GM19397 (cell line): ENCODE measurements around the gene GART.

Experiments used
- ATAC-seq: cut with Tn5 transposase; IDR thresholded peaks from one replicate; pipeline ENCODE4 v1.9.1; 2021; ENCODE audit warnings: mild to moderate bottlenecking, moderate library complexity; ENCODE audit not compliant: unreplicated experiment

GART gene

DNA sequence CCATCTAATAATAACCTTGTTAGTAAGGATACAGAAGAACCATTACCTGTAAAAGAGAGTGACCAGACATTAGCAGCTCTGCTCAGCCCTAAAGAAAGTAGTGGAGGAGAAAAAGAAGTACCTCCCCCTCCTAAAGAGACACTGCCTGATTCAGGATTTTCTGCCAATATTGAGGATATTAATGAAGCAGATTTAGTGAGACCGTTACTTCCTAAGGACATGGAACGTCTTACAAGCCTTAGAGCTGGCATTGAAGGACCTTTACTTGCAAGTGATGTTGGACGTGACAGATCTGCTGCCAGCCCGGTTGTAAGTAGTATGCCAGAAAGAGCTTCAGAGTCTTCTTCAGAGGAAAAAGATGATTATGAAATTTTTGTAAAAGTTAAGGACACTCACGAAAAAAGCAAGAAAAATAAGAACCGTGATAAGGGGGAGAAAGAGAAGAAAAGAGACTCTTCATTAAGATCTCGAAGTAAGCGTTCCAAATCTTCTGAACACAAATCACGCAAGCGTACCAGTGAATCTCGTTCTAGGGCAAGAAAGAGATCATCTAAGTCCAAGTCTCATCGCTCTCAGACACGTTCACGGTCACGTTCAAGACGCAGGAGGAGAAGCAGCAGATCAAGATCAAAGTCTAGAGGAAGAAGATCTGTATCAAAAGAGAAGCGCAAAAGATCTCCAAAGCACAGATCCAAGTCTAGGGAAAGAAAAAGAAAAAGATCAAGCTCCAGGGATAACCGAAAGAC is 12.5 kb upstream of the GART start:
- ATAC-seq, result no peak

DNA sequence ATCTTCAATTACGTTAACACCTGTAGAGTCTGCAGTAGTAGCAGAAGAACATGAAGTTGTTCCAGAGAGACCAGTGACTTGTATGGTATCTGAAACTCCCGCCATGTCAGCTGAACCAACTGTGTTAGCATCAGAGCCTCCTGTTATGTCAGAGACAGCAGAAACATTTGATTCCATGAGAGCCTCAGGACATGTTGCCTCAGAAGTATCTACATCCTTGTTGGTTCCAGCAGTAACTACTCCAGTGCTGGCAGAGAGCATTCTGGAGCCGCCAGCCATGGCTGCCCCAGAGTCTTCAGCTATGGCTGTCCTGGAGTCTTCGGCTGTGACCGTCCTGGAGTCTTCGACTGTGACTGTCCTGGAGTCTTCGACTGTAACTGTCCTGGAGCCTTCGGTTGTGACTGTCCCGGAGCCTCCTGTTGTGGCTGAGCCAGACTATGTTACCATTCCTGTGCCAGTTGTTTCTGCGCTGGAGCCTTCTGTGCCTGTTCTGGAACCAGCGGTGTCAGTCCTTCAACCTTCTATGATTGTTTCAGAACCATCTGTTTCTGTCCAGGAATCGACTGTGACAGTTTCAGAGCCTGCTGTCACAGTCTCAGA is 11.2 kb upstream of the GART start:
- ATAC-seq, result no peak

GRCh38 chr21:33552093-33552998 is 10.4 kb upstream of the GART start:
- ATAC-seq, result no peak

DNA sequence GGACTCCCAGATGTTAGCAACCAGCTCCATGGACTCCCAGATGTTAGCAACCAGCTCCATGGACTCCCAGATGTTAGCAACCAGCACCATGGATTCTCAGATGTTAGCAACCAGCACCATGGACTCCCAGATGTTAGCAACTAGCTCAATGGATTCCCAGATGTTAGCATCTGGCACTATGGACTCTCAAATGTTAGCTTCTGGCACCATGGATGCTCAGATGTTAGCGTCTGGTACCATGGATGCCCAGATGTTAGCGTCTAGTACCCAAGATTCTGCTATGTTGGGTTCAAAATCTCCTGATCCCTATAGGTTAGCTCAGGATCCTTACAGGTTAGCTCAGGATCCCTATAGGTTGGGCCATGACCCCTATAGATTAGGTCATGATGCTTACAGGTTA is 9.7 kb upstream of the GART start:
- no peak for ATAC-seq

GRCh38 chr21:33550772-33551660 is 9.1 kb upstream of the GART start:
- ATAC-seq, result no peak

- no peak for ATAC-seq
These were observed 8.2 kb upstream of the GART start for GRCh38 chr21:33549848-33550771.

GRCh38 chr21:33546086-33546485 is 4.2 kb upstream of the GART start:
- no peak for ATAC-seq

GRCh38 chr21:33544451-33545195 is 2.7 kb upstream of the GART start:
- no peak for ATAC-seq

- ATAC-seq, result peak; percentile 15
These were observed 1.7 kb upstream of the GART start for GRCh38 chr21:33543505-33544129.

- ATAC-seq, result peak; percentile 88
These were observed 955 bp upstream of the GART start, which contains the start of gene SON for GRCh38 chr21:33542640-33543504. Gene SON (plus strand): TSS chr21:33543038. CDS start chr21:33543093, 55 bp downstream.

- ATAC-seq, result no peak
These were observed 709 bp downstream of the GART start for GRCh38 chr21:33541105-33541711.

GRCh38 chr21:33540711-33541104 is 1.2 kb downstream of the GART start:
- ATAC-seq, result no peak

- ATAC-seq, result no peak
These were observed 2.3 kb downstream of the GART start for GRCh38 chr21:33539616-33540015.

GRCh38 chr21:33537212-33537611 is 4.7 kb downstream of the GART start:
- ATAC-seq, result no peak

DNA sequence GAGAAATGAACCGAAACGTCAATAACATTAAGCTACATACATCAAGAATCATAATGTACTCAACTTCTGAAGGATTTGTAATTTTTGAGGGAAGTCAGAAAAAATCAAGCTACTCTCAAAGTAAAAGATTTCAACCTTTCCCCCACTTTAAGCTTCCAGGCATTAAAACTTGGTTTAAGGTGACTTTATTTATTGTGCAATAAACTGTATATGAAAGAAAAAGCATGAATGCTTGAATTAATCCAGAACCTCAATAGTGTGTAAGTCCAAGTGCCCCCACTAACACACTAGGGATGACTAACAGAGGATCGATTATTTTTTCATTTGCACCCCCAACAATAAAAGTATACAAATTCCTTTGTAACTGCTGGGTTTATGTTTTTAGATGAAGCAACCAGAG is 10.9 kb downstream of the GART start:
- no peak for ATAC-seq

DNA sequence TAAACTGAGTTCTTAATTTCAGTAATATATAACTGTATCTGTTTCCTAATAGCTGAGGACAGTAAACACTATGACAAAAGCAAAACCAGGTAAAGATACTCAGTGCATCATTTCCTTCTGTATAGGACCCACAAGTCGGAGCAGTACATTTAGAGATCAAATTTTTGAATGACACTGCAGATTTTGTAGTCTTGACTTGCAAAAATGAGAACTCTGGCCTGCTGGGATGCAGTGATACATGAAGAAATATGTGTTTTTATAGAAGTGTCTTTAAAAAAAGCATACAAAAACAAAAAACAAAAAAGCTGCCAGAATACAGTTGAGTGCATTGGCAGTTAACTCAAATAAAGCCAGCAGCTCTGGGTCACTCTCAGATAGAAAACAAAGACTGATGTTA is 19.0 kb downstream of the GART start:
- no peak for ATAC-seq
